Stimulated activated naive CD8-positive, alpha-beta T cell treated with anti-CD3 and anti-CD28 coated beads, Interleukin-15, Interleukin-2, amounts not matched to agents 100 U/mL and 50 U/mL, for 24 hours (primary cell): ENCODE measurements around the gene CRLF2.
"Not testable (repeated sequence)": the region's sequence is repeated elsewhere in the genome, so short reads cannot be mapped to it uniquely, and the experiment has no call there.

Experiments
- ATAC-seq: fragments of 150-1000 bp; cut with Tn5 transposase; one replicate; pipeline ENCODE4 v1.10.0; 2021
- DNase-seq: peaks from one replicate; pipeline ENCODE4 v3.0.0; 2021

The CRLF2 gene, protein sequence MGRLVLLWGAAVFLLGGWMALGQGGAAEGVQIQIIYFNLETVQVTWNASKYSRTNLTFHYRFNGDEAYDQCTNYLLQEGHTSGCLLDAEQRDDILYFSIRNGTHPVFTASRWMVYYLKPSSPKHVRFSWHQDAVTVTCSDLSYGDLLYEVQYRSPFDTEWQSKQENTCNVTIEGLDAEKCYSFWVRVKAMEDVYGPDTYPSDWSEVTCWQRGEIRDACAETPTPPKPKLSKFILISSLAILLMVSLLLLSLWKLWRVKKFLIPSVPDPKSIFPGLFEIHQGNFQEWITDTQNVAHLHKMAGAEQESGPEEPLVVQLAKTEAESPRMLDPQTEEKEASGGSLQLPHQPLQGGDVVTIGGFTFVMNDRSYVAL

DNA sequence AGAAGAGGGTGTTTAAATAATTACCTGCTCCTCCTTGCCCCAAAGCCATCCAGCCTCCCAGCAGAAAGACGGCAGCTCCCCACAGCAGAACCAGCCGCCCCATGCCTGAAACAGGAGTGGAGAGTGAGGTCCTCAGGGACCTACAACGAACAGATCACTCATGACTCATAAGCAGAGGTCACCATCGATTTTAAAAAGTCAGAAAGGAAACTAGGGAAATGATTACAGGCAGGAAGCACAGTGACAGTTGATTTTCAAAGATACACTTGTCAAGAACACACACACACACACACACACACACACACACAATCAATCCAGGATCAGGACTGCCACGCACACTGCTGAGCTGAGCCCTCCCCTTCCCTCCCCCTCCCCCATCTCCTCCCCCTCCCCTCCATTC, at the start of gene CRLF2:
TSS of gene CRLF2 (minus strand) at position 118 of the 400 bp plus-strand sequence. CDS start at position 103, 15 bp downstream.
- ATAC-seq: peak; percentile 76
- peak; percentile 41 for DNase-seq

DNA sequence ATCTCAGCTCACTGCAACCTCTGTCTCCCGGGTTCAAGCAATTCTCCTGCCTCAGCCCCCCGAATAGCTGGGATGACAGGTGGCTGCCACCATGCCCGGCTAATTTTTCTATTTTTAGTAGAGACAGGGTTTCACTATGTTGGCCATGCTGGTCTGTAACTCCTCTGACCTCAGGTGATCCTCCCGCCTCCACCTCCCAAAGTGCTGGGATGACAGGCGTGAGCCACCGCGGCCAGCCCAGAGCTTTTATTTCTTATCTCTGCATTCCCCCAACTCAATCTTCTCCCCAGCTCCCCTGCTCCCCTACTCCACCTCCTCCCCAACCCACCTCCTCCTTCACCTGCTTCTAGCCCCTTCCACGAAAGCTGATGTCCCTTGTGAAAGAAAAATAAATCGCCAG, 49.3 kb upstream of the CRLF2 start:
- not testable (repeated sequence) for DNase-seq, ATAC-seq

DNA sequence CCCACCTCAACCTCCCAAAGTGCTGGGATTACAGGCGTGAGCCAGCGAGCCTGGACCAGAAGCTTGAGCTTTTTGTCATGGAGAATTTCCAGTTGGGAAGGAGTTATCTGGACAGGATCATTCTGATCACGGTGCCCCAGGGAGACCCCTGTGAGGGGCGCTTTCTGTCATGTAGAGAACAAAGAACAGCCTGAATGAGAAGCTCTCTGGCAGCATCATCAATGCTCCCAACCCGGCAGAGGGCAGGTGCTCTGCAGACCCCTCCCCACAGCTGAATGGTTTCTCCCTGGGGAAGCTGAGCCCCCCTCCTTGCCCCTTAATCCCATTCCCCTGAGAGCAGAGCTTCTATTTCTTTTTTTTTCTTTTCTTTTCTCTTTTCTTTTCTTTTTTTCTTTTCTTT, 48.8 kb upstream of the CRLF2 start:
- DNase-seq (no peak), ATAC-seq (no peak)

DNA sequence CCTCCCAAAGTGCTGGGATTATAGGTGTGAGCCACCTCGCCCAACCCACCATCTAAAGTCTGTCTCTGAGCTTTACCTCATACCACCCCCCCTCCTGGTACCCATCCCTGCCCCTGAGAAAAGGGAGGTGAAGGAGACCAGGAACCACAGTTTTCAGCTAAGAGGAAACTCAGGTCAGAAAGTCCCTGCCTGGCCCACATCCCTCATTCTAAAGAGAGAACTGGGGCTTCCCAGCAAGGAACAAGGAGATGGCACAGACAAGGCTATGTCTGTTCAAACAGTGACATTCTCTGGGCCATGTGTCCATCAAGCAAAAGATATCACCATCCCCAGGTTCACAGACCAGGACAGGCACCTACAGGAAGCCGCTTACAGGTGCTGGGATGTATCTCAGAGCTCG, 40.4 kb upstream of the CRLF2 start:
- no peak for DNase-seq
- no peak for ATAC-seq

DNA sequence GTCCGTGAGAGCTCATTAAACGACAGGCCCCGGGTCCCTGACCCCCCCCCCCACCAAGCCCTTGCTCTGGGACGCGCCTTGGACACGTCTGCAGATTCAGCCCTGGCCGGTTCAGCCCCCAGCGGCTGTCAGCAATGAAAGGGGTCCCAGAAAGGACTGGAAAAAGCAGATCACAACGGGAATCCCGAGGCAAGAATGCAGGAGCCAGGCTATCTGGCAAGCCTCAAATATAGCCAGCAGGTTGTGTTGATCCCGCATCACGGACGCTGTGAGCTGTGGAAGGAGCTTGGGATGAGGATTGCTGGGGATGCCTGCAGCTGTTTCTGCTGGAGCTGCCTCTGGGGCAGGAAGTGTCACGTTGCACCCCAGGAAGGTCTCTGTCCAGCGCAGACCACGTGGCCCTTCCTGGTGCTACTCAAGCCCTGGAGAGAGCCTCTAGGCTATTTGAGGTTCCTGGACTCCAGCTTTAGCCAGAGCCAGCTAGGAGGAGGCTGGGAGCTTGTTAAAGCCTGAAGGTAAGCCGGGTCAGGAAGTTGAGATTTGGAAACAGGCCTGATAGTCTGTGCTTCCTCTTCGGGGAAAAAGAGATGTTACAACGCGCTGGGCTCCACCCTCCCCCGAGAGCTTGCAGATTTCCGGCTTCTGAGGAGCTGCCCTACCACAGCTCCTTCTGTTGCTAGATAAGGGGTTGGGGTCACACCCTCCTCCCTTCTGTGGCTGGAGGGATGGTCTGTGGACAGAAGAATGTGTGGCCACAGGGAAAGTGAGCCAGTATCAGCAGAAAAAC, 36.8 kb upstream of the CRLF2 start:
- DNase-seq (peak; percentile 57), ATAC-seq (peak; percentile 61)

DNA sequence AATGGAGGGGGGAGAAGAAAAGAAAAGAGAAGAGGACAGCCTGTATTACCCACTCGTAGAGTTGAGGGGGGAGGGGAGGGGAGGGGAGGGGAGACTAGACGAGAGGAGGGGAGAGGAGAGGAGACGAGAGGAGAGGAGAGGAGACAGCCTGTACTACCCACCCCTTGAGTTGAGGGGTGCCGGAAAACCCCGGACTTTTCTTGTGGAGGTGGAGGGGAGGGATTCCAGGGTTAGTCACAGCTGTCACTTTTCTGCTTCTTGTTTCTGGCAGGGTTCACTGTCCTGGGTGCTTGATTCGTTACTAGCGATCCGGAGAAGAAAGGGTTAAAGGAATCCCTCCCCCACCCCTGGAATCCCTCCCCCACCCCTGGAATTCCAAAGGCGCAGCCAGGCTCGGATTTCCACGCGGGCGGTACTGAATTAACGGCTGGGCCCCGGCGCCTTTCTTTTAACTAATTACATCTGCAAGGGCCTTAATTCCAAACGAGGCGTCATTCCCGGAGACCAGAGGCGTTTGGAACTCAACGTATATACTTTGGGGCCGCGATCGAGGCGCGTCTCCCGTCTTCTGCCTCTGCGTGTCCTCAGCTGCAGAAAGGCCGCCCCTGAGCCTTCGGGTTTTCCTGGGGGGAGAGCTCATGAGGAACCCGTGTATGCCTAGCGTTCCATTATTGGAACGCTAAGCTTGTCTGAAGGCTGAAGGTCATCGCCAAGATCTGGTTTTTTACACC, 36.0 kb upstream of the CRLF2 start:
- ATAC-seq (peak; percentile 47), DNase-seq (peak; percentile 42)

DNA sequence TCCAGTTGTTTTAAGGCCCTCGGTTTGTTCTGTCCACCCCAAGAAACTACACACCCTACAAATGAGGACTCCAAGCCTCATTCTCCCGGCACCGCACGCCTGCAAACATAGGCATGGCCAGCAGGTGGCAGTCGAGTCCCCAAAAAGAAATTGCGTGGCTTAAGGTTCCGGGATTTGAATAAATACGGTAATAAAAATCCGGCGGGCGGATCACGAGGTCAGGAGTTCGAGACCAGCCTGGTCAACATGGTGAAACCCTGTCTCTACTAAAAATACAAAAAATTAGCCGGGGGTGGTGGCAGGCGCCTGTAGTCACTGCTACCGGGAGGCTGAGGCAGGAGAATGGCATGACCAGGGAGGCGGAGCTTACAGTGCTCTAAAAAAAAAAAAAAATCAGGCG, 34.4 kb upstream of the CRLF2 start:
- DNase-seq: peak; percentile 92
- peak; percentile 30 for ATAC-seq

DNA sequence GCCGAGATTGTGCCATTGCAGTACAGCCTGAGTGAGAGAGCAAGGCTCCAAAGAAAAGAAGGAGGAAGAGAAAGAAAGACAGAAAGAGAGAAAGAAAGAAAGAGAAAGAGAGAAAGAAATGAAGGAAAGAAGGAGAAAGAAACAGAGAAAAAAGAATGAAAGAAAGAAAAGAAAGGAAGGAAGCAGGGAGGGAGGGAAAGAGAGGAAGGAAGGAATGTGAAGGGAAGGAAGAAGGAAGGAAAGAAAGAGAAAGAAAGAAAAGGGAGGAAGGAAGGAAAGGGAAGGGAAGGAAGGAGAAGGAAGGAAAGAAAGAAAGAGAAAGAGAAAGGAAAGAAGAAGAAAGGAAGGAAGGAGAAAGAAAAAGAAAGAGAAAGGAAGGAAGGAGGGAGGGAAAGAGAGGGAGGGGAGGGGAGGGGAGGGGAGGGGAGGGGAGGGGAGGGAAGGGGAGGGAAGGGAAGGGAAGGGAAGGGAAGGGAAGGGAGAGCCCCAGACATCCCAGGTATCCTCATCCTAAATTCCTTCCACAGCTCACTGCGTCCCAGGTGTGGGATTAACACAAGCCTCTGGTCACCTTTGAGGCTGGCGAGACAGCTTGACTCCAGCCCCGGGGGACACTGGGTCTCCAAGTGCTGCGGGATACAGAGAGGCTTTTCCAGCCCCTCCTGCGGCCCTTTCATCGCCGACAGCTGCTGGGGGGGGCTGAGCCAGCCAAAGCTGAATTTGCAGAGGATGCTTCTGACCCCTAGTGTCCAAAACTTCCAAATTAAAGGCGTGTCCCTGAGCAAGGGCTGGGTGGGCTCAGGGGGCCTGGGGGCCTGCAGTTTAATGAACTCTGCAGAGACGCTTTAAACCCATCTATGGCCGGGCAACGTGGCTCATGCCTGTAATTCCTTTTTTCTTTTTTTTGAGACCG, 32.0 kb upstream of the CRLF2 start:
- ATAC-seq (no peak), DNase-seq (peak; percentile 38)

DNA sequence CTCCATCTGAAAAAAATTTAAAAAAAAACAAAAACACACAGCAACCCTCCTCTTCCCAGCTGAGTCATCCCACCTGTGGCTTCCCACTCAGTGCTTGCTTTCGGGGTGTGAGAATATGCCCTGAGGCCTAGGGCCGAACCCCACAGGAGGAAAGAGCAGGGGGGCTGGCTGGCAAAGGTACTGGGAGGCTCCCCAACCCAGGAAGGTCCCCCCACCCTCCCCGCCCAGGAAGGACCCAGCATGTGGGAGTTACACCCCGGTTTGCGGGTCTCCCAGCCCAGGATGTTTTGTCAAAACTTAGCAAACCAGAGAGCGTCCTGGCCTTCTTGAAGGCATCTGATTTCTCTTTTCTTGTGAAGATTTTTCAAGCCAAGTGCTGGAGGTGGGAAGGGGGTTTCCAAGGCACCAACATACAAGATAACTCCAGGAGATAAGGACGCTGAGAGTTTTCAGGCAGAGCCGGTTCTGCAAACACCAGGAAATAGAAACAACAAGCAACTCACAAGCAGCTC, 30.5 kb upstream of the CRLF2 start:
- DNase-seq (peak; percentile 44), ATAC-seq (peak; percentile 73)

DNA sequence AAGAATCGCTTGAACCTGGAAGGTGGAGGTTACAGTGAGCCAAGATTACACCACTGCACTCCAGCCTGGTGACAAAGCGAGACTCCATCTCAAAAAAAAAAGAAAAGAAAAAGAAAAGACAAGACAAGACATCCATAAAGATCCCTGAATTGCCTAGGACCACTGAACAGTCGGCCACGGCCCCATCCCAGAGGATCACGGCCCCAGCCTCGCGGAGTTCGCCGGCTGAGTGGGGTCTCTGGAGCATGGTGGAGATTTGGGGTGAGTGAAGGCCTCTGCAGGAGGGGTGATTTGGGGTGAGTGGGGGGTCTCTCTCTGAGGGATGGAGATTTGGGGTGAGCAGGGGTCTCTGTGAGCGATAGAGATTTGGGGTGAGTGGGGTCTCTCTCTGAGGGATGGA, 28.1 kb upstream of the CRLF2 start:
- not testable (repeated sequence) for DNase-seq, ATAC-seq

DNA sequence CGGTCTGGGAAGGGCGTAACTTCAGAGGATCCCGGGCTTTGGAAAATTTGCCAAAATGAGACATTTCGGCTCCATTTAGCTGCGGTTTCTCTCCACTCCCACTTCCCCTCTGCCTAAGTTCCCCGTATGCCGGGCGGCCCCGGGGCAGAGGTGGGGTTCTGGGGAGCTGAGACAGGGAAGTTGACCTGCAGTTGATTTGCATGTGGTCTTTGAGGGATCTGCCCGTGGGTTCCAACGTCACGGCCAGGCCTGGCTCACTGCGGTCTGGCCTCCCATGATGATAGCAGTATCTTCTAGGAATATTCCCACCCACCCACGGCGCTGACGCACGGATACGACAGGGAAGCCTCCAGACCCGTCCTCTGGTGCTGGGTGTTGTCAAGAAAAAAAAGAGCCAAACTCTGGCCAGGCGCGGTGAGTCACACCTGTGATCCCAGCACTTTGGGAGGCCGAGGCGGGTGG, 27.3 kb upstream of the CRLF2 start:
- peak; percentile 76 for ATAC-seq
- peak; percentile 75 for DNase-seq

DNA sequence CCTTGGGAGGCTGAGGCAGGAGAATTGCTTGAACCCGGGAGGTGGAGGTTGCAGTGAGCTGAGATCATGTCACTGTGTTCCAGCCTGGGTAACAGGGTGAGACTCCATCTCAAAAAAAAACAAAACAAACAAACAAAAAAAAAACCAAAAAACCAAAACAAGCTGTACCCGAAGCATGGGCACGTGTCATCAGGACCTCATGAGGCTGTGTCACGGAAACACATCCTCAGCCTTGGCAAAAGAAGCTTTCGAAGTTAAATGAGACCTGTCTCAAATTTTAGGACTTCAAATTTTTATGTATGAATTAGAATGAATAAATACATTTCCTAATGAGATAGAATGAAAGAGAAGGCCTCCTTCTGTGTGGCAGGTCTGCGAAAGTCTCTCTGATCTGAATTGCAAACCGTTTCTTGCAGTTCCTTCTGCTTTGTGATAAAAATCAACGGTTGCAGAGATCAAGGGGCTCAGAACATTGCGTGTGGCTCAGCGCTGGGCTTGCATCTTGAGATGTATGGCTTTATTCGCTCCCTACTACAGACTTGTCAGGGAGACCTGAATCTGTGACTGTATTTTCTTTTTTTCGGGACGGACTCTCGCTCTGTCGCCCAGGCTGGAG, 19.5 kb upstream of the CRLF2 start:
- ATAC-seq: no peak
- no peak for DNase-seq

DNA sequence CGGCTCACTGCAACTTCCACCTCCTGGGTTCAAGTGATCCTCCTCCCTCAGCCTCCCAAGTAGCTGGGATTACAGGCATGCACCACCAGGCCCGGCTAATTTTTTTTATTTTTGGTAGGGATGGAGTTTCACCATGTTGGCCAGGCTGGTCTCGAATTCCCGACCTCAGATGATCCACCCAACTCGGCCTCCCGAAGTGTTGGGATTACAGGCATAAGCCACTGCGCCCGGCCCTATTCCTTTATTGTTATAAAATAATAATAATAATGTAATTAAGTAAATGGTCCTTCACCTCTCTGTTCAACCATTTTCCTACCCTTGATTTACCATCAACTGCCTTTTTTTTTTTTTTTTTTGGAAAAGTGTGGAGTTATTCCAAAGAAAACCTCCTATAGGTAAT, 15.7 kb upstream of the CRLF2 start:
- not testable (repeated sequence) for ATAC-seq, DNase-seq

DNA sequence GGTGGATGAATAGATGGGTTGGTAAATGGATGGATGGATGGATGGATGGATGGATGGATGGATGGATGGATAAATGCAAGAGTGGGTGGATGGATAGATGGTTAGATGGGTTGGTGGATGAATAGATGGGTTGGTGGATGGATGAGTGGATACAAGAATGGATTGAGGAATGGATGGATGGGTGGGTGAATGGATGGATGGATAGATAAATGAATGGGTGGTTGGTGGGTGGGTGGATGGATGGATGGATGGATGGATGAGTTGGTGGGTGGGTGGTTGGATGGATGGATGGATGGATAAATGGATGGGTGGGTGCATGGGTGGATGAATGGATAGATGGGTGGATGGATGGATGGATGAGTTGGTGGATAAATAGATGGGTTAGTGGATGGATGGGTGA, 13.8 kb upstream of the CRLF2 start:
- DNase-seq: no peak
- no peak for ATAC-seq

DNA sequence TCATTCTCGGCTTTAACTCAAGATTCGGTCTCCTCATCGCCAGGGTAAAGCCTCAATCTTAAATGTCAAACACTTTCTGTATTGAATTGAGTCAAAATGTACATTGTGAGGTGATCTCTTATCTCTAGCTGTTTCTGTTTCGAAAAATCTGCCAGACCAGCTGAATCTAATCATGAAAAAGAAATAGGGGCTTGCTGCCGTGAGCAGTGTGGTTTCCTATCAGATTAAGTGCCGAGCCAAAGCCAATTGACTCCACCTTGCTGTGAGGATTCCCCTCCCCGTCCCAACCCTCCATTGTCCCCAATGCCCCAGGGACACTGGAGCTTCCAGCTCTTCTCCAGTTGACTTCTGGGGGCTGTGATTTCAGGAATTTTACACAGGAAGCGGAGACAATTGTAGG, 12.5 kb upstream of the CRLF2 start:
- peak; percentile 67 for ATAC-seq
- no peak for DNase-seq

DNA sequence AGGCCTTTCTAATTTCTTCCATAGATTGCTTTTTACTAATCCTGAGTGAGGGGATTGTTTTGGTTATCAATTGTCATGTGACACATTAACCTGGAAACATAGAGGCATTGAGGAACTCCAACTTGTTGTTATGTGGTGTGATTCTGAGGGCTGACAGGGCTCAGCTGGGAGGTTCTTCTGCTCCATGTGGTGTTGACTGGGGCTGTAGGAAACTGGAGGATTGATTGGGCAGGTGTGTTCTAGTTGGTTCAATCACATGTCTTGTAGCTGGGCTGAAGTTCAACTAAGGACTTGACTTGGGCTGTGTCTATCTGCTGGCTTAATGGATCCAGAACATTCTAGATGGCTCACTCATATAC, 10.8 kb upstream of the CRLF2 start:
- no peak for DNase-seq

DNA sequence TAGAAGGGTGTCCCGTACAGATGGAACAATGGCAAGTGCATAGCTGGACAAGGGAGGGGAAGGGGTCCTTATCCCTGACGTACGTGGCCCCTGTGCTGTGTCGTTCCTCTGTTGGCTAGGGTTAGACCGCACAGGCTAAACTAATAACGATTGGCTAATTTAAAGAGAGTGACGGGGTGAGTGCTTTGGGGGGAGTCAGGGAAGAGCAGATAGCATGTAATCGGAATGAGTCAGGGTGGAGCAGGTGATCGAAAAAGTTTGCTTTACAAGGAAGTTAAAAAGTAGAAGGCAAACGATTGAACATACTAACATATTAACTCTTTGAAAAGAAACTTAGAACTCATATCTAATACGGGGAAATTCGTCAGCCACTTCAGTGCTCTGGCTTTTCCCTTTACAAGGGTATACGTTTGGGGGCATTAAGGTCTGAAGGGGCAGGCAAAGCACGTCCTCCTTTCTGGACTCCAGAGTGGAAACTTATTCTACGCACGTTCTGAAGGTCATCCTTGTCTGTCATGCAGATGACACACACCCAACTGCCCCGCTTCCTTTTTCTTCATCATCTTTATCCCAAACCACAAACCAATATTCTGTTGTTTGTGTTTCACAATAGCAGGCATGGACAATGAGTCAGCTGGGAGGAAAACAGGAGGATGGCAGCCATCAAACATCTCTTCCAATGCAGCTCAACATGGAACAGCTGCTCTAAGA, 10.2 kb upstream of the CRLF2 start:
- no peak for DNase-seq
- no peak for ATAC-seq

More for the DNA sequence above, 10.8 kb upstream of the CRLF2 start:
- no peak for ATAC-seq

DNA sequence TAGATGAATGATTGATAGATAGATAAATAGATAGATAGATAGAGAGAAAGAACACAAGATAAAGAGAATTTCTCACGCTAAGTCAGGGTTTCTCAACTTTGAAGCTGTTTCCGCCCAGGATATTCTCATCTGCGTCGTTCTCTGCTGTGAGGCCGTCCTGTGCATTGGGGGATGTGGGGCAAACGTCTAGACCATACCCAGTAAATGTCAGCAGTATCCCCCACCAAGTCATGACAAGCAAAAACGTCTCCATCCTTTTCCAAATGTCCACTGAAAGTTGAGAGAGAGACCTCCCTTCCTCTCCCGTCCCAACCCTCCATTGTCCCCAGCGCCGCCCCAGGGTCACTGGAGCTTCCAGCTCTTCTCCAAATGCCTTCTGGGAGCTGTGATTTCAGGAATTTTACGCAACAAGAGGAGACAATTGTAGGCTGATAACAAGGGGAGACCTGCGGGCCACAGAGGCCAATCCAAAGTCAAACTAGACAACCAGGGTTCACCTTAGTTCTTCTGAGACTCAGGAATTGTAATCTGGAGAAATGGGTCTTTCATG, 8.9 kb upstream of the CRLF2 start:
- ATAC-seq: no peak

DNA sequence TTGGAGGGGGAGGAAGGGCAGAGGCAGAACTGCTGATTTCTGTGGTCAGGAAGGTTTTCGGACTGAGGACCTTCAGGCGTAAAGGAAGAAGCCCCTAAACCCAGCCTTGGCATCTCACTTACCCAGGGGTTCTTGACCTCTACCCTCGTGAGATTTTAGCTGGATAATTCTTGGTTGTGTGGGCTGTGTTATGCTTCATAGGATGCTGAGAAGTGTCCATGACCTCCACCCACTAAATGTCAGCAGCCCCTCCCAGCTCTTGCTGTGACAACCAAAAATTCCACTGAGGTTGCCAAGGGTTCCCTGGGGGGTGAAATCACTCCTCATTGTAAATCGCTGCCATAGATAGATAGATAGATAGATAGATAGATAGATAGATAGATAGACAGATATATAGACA, 5.8 kb upstream of the CRLF2 start:
- ATAC-seq: no peak
- no peak for DNase-seq

More for the DNA sequence above, 8.9 kb upstream of the CRLF2 start:
- DNase-seq: no peak
